MCF 10A (cell line): Measurements from ENCODE around the gene TYW3. TPM values are rescaled to one million over a fixed set of nuclear protein-coding genes. Genes with fewer than 3 reads are reported as not detected.

Source experiments
- Bru-seq: library from RNA; stranded (reverse); fragments of 400-500 nt; gene quantifications from one replicate; lab custom pipeline; 2021; lab: Mats Ljungman, UMichigan
- BruChase-seq, 2 experiments: library from RNA; stranded (reverse); fragments of 400-500 nt; gene quantifications; one replicate each; lab custom pipeline; 2021; lab: Mats Ljungman, UMichigan
- BruUV-seq: library from RNA; stranded (reverse); fragments of 400-500 nt; replicated peaks from 2 replicates; lab custom pipeline; 2021; lab: Mats Ljungman, UMichigan
- CTCF ChIA-PET: fragments of 300-600 bp; sonication (Branson Sonifier 250); formaldehyde crosslinking; extraction: SDS; loops from one replicate; lab custom pipeline; 2021; ENCODE audit warnings: antibody characterized with exemption, inconsistent platforms; lab: Yijun Ruan, JAX
- POLR2A ChIA-PET: fragments of 300-600, 350-650 bp; sonication (Branson Sonifier 250); formaldehyde crosslinking; extraction: SDS; loops from one replicate; lab custom pipeline; 2020; ENCODE audit warnings: antibody characterized with exemption, inconsistent platforms; lab: Yijun Ruan, JAX
- DNase-seq: peaks from one replicate; pipeline ENCODE4 v3.0.0-alpha.2; 2018; ENCODE audit not compliant: unreplicated experiment
- H3K27ac Mint-ChIP-seq: one replicate; pipeline ENCODE4 v1.8.0; 2022; ENCODE audit warnings: mild to moderate bottlenecking, low read depth, mixed read lengths; ENCODE audit not compliant: unreplicated experiment
- H3K27me3 Mint-ChIP-seq: one replicate; pipeline ENCODE4 v1.8.0; 2022; ENCODE audit warnings: mixed read lengths; ENCODE audit not compliant: insufficient read depth, unreplicated experiment
- H3K36me3 Mint-ChIP-seq: one replicate; pipeline ENCODE4 v1.8.0; 2022; ENCODE audit warnings: mild to moderate bottlenecking, moderate library complexity, mixed read lengths; ENCODE audit not compliant: insufficient read depth, unreplicated experiment
- H3K4me1 Mint-ChIP-seq: one replicate; pipeline ENCODE4 v1.8.0; 2022; ENCODE audit warnings: mixed read lengths; ENCODE audit not compliant: insufficient read depth, unreplicated experiment
- H3K4me3 Mint-ChIP-seq: one replicate; pipeline ENCODE4 v1.8.0; 2022; ENCODE audit warnings: mild to moderate bottlenecking, moderate library complexity, mixed read lengths; ENCODE audit not compliant: unreplicated experiment
- H3K9me3 Mint-ChIP-seq: one replicate; pipeline ENCODE4 v1.8.0; 2022; ENCODE audit warnings: mixed read lengths; ENCODE audit not compliant: unreplicated experiment
- intact Hi-C: fragments of 100-400 bp; cut with micrococcal nuclease; formaldehyde crosslinking; loops from 2 replicates; pipeline ENCODE4 v1.14.1; 2022
- long read RNA-seq: library from polyadenylated mRNA; stranded (forward); transcript quantifications from one replicate; pipeline ENCODE4 v2.0.0, GENCODE V29; 2022
- total RNA-seq: library from RNA; stranded (reverse); gene quantifications from 2 replicates; pipeline ENCODE4 v1.2.3, GENCODE V29; 2022
- TF ChIP-seq, protein P1 (sequence below): fragments of 200-600 bp; IDR thresholded peaks from one replicate; pipeline ENCODE4 v1.8.0; 2022; ENCODE audit warnings: antibody characterized with exemption, mild to moderate bottlenecking; ENCODE audit not compliant: unreplicated experiment

The TYW3 gene, protein sequence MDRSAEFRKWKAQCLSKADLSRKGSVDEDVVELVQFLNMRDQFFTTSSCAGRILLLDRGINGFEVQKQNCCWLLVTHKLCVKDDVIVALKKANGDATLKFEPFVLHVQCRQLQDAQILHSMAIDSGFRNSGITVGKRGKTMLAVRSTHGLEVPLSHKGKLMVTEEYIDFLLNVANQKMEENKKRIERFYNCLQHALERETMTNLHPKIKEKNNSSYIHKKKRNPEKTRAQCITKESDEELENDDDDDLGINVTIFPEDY
- 22.6 and 24.4 TPM in 2 replicates for total RNA-seq
- percentile 86 among the genes with signal in this experiment for Bru-seq, nascent RNA
- BruChase-seq, experiment 1, labeled RNA remaining after a 6-hour chase = percentile 91 among the genes with signal in this experiment
- percentile 89 among the genes with signal in this experiment for BruChase-seq, experiment 2, labeled RNA remaining after a 2-hour chase
- long read RNA-seq, transcript TYW3-201 (6 exons, 3,430 nt) = major isoform, 33 of 46 reads
- long read RNA-seq, partial matches to known transcripts = 3 of 46 reads
- long read RNA-seq, other reads (novel, unspliced or antisense) = 9 of 46 reads

DNA sequence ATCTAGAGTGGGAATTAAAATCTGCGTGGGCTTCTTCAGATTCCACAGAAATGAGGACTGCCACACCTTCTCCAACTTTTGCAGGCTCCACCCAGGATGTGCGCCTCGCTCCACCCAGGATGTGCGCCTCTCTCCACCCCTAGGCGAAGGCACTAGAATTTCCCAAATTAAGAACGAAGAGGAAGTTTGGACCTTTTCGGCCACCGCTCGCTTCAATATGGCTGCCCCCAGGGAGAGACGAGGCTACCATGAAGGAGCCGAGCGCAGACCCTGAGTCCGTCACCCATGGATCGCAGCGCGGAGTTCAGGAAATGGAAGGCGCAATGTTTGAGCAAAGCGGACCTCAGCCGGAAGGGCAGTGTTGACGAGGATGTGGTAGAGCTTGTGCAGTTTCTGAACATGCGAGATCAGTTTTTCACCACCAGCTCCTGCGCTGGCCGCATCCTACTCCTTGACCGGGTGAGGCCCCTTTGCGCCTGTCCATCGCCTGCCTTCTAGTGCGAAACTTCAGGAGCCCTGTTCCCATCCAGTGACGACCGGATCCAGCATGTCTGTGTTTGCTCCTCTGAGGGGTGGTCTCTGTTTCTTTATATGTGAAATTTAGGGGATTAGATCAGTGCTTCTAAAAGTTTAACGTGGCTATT is at the start of gene TYW3, which contains the start of gene CRYZ:
Gene TYW3, plus strand, starts transcription at position 193 of the 644 bp plus-strand sequence. Its CDS starts 93 bp downstream, at position 286.
Gene CRYZ, minus strand, starts transcription at position 91 of the 644 bp plus-strand sequence. CDS start 8,229 bp downstream, outside the sequence.
- peak; percentile 96 for DNase-seq
- TF ChIP-seq, protein P1, sequence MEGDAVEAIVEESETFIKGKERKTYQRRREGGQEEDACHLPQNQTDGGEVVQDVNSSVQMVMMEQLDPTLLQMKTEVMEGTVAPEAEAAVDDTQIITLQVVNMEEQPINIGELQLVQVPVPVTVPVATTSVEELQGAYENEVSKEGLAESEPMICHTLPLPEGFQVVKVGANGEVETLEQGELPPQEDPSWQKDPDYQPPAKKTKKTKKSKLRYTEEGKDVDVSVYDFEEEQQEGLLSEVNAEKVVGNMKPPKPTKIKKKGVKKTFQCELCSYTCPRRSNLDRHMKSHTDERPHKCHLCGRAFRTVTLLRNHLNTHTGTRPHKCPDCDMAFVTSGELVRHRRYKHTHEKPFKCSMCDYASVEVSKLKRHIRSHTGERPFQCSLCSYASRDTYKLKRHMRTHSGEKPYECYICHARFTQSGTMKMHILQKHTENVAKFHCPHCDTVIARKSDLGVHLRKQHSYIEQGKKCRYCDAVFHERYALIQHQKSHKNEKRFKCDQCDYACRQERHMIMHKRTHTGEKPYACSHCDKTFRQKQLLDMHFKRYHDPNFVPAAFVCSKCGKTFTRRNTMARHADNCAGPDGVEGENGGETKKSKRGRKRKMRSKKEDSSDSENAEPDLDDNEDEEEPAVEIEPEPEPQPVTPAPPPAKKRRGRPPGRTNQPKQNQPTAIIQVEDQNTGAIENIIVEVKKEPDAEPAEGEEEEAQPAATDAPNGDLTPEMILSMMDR = no peak
- peak within 1 kb of the TSS; percentile 81 for H3K4me3 Mint-ChIP-seq
- no peaks in the 10 kb centered on the region for H3K27me3 Mint-ChIP-seq
- no peaks in the 10 kb centered on the region for H3K9me3 Mint-ChIP-seq
- H3K27ac Mint-ChIP-seq = peak within 1 kb of the TSS; percentile 91
- ChIA-PET POLR2A (interaction anchor here (0.6 to 1.5 kb wide), 8 partner anchors 15 to 534 kb away, joined by 3 to 6 read pairs (median 4); no protein-coding TSS in a partner anchor), CTCF (interaction anchor here (0.5 to 1.7 kb wide), 24 partner anchors 10 to 1251 kb away, joined by 3 to 9 read pairs (median 3); no protein-coding TSS in a partner anchor)
- peaks cover 21% of the 10 kb centered on the region for H3K4me1 Mint-ChIP-seq
- intact Hi-C loops = no loop called here
- TSS peak; percentile 60 for BruUV-seq
- H3K36me3 Mint-ChIP-seq = peaks cover 14% of the 10 kb centered on the region

DNA sequence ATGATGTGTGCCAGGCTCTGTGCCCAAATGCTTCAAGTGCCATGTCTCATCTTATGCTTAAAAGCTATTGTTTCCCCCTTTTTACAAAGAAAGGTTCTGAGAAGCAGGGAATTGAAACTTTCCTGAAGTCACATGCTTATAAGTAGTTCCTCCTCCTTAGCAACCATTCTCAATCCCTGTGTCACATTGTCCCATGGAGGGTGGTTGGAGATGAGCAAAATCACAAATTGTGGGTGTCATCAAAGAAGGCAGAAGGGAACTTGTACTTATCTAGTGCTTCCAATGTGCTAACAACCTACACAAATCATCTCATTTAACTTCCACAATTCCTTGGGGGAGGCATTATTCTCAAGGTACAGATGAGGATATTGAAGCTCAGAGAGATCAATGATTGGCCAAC is 49.3 kb upstream of the TYW3 start:
- intact Hi-C loops = loop anchor here (10.0 kb wide), 2 partner anchors 219 to 689 kb away; no protein-coding TSS in a partner anchor
- TF ChIP-seq, protein P1 = no peak
- H3K4me1 Mint-ChIP-seq = no peaks in the 10 kb centered on the region
- no peak for DNase-seq
- H3K27ac Mint-ChIP-seq = no peak overlapping the region
- ChIA-PET POLR2A (no interaction called here), CTCF (interaction anchor here (0.5 kb wide), 1 partner anchor 823 kb away, joined by 4 read pairs; no protein-coding TSS in a partner anchor)
- H3K4me3 Mint-ChIP-seq = no peak overlapping the region
- no peaks in the 10 kb centered on the region for H3K9me3 Mint-ChIP-seq
- H3K27me3 Mint-ChIP-seq = no peaks in the 10 kb centered on the region
- no TSS peak for BruUV-seq
- no peaks in the 10 kb centered on the region for H3K36me3 Mint-ChIP-seq

DNA sequence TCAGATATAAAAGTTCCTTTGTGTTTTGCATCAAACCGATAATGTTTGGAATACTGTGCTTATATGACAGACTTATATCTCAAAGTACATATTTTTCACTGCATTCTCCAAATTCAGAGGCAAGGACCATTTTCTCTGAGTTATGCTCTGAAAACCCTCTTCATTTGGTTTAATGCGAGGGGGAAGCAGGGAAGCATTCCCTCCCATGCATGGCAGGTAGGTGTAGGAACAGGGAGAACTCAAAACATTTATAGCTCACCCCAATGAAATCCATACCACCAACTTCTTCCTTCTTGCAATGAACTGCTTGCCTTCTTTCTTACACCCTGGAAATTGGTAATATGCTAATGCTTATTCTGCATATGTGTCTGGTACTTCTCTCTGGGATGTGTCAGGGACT is 48.7 kb upstream of the TYW3 start:
- TF ChIP-seq, protein P1 = no peak
- Mint-ChIP-seq H3K36me3 (no peaks in the 10 kb centered on the region), H3K4me1 (no peaks in the 10 kb centered on the region), H3K27me3 (no peaks in the 10 kb centered on the region), H3K4me3 (no peak overlapping the region), H3K9me3 (no peaks in the 10 kb centered on the region), H3K27ac (no peak overlapping the region)
- no peak for DNase-seq
- ChIA-PET CTCF (no interaction called here), POLR2A (no interaction called here)
- BruUV-seq = no TSS peak
- intact Hi-C loops = loop anchor here (10.0 kb wide), 2 partner anchors 220 to 690 kb away; no protein-coding TSS in a partner anchor
